H1 (cell line): ENCODE results near the gene ANKRD53. TPM values are rescaled to one million over a fixed set of nuclear protein-coding genes. Genes with fewer than 3 reads are reported as not detected.

ENCODE experiments used
- CBX8 ChIP-seq: fragments of 300-800, 300-1000 bp; sonication (generic); IDR thresholded peaks from 2 replicates; pipeline ENCODE4 v1.7.1; 2016; ENCODE audit warnings: low read depth, low read length, borderline replicate concordance
- FOSL1 ChIP-seq: IDR thresholded peaks from 2 replicates; pipeline ENCODE4 v1.6.1; 2011; ENCODE audit warnings: mild to moderate bottlenecking, low read depth, low read length, moderate library complexity; ENCODE audit not compliant: insufficient read depth
- RBBP5 ChIP-seq: IDR thresholded peaks from 2 replicates; pipeline ENCODE4 v1.7.1; 2012; ENCODE audit warnings: low read depth, mild to moderate bottlenecking, inconsistent platforms, low read length, moderate library complexity, borderline replicate concordance
- SAP30 ChIP-seq: fragments of 300-600 bp; sonication (generic); IDR thresholded peaks from 2 replicates; pipeline ENCODE4 v1.7.1; 2012; ENCODE audit warnings: low read length, moderate library complexity, mild to moderate bottlenecking, inconsistent platforms; ENCODE audit not compliant: insufficient read depth, insufficient replicate concordance
- SIN3A ChIP-seq, 2 experiments: IDR thresholded peaks in 1 of 2; conservative IDR thresholded peaks in 1 of 2; 2 replicates each; pipeline ENCODE4 v1.6.1; 2011 to 2012; ENCODE audit warnings: low read length in 2 of 2, improper control_type of control experiment in 1 of 2, low read depth in 1 of 2, mild to moderate bottlenecking in 1 of 2
- SIX5 ChIP-seq: IDR thresholded peaks from 2 replicates; pipeline ENCODE4 v1.6.1; 2011; ENCODE audit warnings: mild to moderate bottlenecking, low read depth, low read length
- polyA plus RNA-seq, 7 experiments: library from polyadenylated mRNA; depleted of rRNA in 3 of 7; stranded (reverse) in 5 of 7; unstranded in 2 of 7; fragments of >200 nt in 5 of 7; fragments of 200-250 nt in 2 of 7; gene quantifications; 1 replicate in 5 of 7; 2 replicates in 1 of 7; 4 replicates in 1 of 7; pipeline versions ENCODE4 v1.2.1 to v1.2.3, GENCODE V29; 2011 to 2013; ENCODE audit warnings: missing spikeins in 2 of 7, mixed read lengths in 2 of 7
- total RNA-seq: library from RNA; stranded (reverse); fragmentation: NEBNext Ultra II Directional; extraction: Animal tissue kit (Norgen Biotek cat#: 25700); gene quantifications from 2 replicates; pipeline ENCODE4 v1.2.1, GENCODE V29; 2021
- TF ChIP-seq, protein P1 (sequence below): fragments of 300-600 bp; sonication (generic); IDR thresholded peaks from 2 replicates; pipeline ENCODE4 v1.7.1; 2012; ENCODE audit warnings: low read length, moderate library complexity, mild to moderate bottlenecking, inconsistent platforms; ENCODE audit not compliant: insufficient replicate concordance
- TF ChIP-seq, protein P2 (sequence below): IDR thresholded peaks from 2 replicates; pipeline ENCODE4 v1.6.1; 2012; ENCODE audit warnings: inconsistent platforms

ANKRD53 gene
- total and polyA plus RNA-seq, 2 of the 8 experiments (the other 6 are each of a cell fraction or from before 2014, with no cell fraction given) = 0.39 to 0.70 TPM

DNA sequence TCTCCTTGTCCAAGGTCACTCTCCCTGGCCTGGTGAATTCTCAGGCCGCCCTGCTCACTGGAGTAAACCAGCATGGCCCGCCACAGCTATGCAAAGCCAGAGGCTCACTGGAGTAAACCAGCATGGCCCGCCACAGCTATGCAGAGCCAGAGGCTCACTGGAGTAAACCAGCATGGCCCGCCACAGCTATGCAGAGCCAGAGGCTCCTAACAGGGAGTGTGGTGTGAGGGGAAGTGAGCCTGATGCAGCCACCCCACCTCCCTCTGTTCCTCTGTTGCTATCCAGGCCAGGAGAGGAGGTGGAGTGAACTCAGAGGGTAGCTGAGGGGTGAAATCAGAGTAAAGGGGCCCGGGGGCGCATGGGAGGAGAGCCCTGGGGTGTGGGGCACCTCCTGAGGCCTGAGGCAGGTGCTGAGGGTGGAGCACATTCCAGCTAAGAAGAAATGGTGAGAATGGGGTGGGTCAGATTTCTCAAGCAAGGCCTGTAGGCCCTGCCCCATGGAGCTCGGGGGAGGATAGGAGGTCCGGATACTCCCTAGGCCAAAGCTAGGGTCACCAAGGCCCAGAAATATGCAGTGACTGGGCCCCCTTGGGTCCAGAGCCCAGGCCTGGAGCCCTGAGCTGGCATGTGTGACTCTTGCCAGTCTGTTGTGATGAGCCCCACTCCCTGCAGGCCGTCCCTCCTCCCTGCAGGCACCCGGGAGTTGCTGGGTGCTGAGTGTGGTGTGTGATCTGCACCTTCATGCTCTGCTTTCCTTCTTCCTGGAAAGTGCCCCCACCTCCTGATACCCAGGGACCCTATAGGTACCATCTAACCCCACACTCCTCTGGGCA, 41.2 kb upstream of the ANKRD53 start (continued):
- TF ChIP-seq, protein P1, sequence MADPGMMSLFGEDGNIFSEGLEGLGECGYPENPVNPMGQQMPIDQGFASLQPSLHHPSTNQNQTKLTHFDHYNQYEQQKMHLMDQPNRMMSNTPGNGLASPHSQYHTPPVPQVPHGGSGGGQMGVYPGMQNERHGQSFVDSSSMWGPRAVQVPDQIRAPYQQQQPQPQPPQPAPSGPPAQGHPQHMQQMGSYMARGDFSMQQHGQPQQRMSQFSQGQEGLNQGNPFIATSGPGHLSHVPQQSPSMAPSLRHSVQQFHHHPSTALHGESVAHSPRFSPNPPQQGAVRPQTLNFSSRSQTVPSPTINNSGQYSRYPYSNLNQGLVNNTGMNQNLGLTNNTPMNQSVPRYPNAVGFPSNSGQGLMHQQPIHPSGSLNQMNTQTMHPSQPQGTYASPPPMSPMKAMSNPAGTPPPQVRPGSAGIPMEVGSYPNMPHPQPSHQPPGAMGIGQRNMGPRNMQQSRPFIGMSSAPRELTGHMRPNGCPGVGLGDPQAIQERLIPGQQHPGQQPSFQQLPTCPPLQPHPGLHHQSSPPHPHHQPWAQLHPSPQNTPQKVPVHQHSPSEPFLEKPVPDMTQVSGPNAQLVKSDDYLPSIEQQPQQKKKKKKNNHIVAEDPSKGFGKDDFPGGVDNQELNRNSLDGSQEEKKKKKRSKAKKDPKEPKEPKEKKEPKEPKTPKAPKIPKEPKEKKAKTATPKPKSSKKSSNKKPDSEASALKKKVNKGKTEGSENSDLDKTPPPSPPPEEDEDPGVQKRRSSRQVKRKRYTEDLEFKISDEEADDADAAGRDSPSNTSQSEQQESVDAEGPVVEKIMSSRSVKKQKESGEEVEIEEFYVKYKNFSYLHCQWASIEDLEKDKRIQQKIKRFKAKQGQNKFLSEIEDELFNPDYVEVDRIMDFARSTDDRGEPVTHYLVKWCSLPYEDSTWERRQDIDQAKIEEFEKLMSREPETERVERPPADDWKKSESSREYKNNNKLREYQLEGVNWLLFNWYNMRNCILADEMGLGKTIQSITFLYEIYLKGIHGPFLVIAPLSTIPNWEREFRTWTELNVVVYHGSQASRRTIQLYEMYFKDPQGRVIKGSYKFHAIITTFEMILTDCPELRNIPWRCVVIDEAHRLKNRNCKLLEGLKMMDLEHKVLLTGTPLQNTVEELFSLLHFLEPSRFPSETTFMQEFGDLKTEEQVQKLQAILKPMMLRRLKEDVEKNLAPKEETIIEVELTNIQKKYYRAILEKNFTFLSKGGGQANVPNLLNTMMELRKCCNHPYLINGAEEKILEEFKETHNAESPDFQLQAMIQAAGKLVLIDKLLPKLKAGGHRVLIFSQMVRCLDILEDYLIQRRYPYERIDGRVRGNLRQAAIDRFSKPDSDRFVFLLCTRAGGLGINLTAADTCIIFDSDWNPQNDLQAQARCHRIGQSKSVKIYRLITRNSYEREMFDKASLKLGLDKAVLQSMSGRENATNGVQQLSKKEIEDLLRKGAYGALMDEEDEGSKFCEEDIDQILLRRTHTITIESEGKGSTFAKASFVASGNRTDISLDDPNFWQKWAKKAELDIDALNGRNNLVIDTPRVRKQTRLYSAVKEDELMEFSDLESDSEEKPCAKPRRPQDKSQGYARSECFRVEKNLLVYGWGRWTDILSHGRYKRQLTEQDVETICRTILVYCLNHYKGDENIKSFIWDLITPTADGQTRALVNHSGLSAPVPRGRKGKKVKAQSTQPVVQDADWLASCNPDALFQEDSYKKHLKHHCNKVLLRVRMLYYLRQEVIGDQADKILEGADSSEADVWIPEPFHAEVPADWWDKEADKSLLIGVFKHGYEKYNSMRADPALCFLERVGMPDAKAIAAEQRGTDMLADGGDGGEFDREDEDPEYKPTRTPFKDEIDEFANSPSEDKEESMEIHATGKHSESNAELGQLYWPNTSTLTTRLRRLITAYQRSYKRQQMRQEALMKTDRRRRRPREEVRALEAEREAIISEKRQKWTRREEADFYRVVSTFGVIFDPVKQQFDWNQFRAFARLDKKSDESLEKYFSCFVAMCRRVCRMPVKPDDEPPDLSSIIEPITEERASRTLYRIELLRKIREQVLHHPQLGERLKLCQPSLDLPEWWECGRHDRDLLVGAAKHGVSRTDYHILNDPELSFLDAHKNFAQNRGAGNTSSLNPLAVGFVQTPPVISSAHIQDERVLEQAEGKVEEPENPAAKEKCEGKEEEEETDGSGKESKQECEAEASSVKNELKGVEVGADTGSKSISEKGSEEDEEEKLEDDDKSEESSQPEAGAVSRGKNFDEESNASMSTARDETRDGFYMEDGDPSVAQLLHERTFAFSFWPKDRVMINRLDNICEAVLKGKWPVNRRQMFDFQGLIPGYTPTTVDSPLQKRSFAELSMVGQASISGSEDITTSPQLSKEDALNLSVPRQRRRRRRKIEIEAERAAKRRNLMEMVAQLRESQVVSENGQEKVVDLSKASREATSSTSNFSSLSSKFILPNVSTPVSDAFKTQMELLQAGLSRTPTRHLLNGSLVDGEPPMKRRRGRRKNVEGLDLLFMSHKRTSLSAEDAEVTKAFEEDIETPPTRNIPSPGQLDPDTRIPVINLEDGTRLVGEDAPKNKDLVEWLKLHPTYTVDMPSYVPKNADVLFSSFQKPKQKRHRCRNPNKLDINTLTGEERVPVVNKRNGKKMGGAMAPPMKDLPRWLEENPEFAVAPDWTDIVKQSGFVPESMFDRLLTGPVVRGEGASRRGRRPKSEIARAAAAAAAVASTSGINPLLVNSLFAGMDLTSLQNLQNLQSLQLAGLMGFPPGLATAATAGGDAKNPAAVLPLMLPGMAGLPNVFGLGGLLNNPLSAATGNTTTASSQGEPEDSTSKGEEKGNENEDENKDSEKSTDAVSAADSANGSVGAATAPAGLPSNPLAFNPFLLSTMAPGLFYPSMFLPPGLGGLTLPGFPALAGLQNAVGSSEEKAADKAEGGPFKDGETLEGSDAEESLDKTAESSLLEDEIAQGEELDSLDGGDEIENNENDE = no peak
- no peak for TF ChIP-seq SAP30
- no peak for TF ChIP-seq RBBP5
- no peak for TF ChIP-seq FOSL1
- TF ChIP-seq CBX8 = no peak
- no peak for TF ChIP-seq SIN3A (conservative IDR thresholded peaks at IDR 0.05 in 1 of 2, IDR thresholded peaks at IDR 0.05 in 1 of 2; ENCODE audit: low read depth in 1 of 2, low read length in 2 of 2)
- TF ChIP-seq SIX5 = no peak
- TF ChIP-seq, protein P2, sequence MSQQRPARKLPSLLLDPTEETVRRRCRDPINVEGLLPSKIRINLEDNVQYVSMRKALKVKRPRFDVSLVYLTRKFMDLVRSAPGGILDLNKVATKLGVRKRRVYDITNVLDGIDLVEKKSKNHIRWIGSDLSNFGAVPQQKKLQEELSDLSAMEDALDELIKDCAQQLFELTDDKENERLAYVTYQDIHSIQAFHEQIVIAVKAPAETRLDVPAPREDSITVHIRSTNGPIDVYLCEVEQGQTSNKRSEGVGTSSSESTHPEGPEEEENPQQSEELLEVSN = no peak
